ENCODE measurements around the gene PHACTR3. TPM values are rescaled to one million over a fixed set of nuclear protein-coding genes. Genes with fewer than 3 reads are reported as not detected.

PHACTR3 gene
- total and polyA plus RNA-seq, 5 donors, result 2.8 to 14.5 (median 4.7) TPM

GRCh38 chr20:59767656-59768055, 163.3 kb downstream of the PHACTR3 start:
- Histone ChIP-seq H3K27ac (ENCODE audit: low read length) (no peak overlapping the region), H3K27me3 (ENCODE audit: control insufficient read depth, insufficient read depth) (no peaks in the 10 kb centered on the region), H3K4me1 (ENCODE audit: control insufficient read depth, insufficient read depth, low read length) (no peaks in the 10 kb centered on the region), H3K4me3 (ENCODE audit: low read length) (no peak overlapping the region), H3K9me3 (ENCODE audit: control insufficient read depth, low read length) (no peaks in the 10 kb centered on the region)
- DNase-seq (no peak), ATAC-seq (no peak)
- intact Hi-C loops (cut with DNase I), result no loop called here

- intact Hi-C loops (cut with DNase I), result no loop called here
- Histone ChIP-seq H3K27ac (ENCODE audit: low read length) (no peak overlapping the region), H3K4me1 (ENCODE audit: control insufficient read depth, insufficient read depth, low read length) (no peaks in the 10 kb centered on the region), H3K9me3 (ENCODE audit: control insufficient read depth, low read length) (no peaks in the 10 kb centered on the region), H3K27me3 (ENCODE audit: control insufficient read depth, insufficient read depth) (no peaks in the 10 kb centered on the region), H3K4me3 (ENCODE audit: low read length) (no peak overlapping the region)
- 76% methylated on average over 3 of the region's 3 CpGs for WGBS
- ATAC-seq, result no peak
- DNase-seq, result no peak
These were observed 165.9 kb downstream of the PHACTR3 start for GRCh38 chr20:59770270-59770669.

GRCh38 chr20:59770851-59771250, 166.5 kb downstream of the PHACTR3 start:
- ATAC-seq, result no peak
- intact Hi-C loops (cut with DNase I), result no loop called here
- H3K4me1 ChIP-seq (ENCODE audit: control insufficient read depth, insufficient read depth, low read length), result no peaks in the 10 kb centered on the region
- H3K27me3 ChIP-seq (ENCODE audit: control insufficient read depth, insufficient read depth), result no peaks in the 10 kb centered on the region
- no peak overlapping the region for H3K27ac ChIP-seq (ENCODE audit: low read length)
- WGBS, result 82% methylated on average over 7 of the region's 7 CpGs
- H3K9me3 ChIP-seq (ENCODE audit: control insufficient read depth, low read length), result no peaks in the 10 kb centered on the region
- DNase-seq, result no peak
- no peak overlapping the region for H3K4me3 ChIP-seq (ENCODE audit: low read length)

GRCh38 chr20:59771506-59772372, 167.4 kb downstream of the PHACTR3 start:
- 58% methylated on average over 11 of the region's 11 CpGs for WGBS

GRCh38 chr20:59772373-59772705, 168.0 kb downstream of the PHACTR3 start:
- intact Hi-C loops (cut with DNase I), result no loop called here
- Histone ChIP-seq H3K9me3 (ENCODE audit: control insufficient read depth, low read length) (no peaks in the 10 kb centered on the region), H3K27ac (ENCODE audit: low read length) (no peak overlapping the region), H3K4me3 (ENCODE audit: low read length) (no peak overlapping the region), H3K27me3 (ENCODE audit: control insufficient read depth, insufficient read depth) (no peaks in the 10 kb centered on the region), H3K4me1 (ENCODE audit: control insufficient read depth, insufficient read depth, low read length) (no peaks in the 10 kb centered on the region)
- WGBS, result 52% methylated on average over 6 of the region's 6 CpGs
- no peak for DNase-seq
- ATAC-seq, result no peak

More at GRCh38 chr20:59771506-59772372, 167.4 kb downstream of the PHACTR3 start:
- no peaks in the 10 kb centered on the region for H3K9me3 ChIP-seq (ENCODE audit: control insufficient read depth, low read length)
- no peaks in the 10 kb centered on the region for H3K27me3 ChIP-seq (ENCODE audit: control insufficient read depth, insufficient read depth)
- ATAC-seq, result peak; percentile 12 to 32
- H3K27ac ChIP-seq (ENCODE audit: low read length), result no peak overlapping the region
- DNase-seq, result peak in 1 of 3 donors; percentile 62
- intact Hi-C loops (cut with DNase I), result no loop called here
- no peaks in the 10 kb centered on the region for H3K4me1 ChIP-seq (ENCODE audit: control insufficient read depth, insufficient read depth, low read length)
- H3K4me3 ChIP-seq (ENCODE audit: low read length), result no peak overlapping the region

GRCh38 chr20:59772931-59773913, 168.9 kb downstream of the PHACTR3 start:
- no peak for DNase-seq
- H3K9me3 ChIP-seq (ENCODE audit: control insufficient read depth, low read length), result no peaks in the 10 kb centered on the region
- ATAC-seq, result no peak
- H3K4me3 ChIP-seq (ENCODE audit: low read length), result no peak overlapping the region
- H3K27ac ChIP-seq (ENCODE audit: low read length), result no peak overlapping the region
- 87% methylated on average over 21 of the region's 21 CpGs for WGBS
- no peaks in the 10 kb centered on the region for H3K27me3 ChIP-seq (ENCODE audit: control insufficient read depth, insufficient read depth)
- no peaks in the 10 kb centered on the region for H3K4me1 ChIP-seq (ENCODE audit: control insufficient read depth, insufficient read depth, low read length)
- intact Hi-C loops (cut with DNase I), result no loop called here

GRCh38 chr20:59774204-59774641, 169.9 kb downstream of the PHACTR3 start:
- H3K9me3 ChIP-seq (ENCODE audit: control insufficient read depth, low read length), result no peaks in the 10 kb centered on the region
- no peaks in the 10 kb centered on the region for H3K27me3 ChIP-seq (ENCODE audit: control insufficient read depth, insufficient read depth)
- WGBS, result 86% methylated on average over 17 of the region's 17 CpGs
- ATAC-seq (no peak), DNase-seq (no peak)
- no peak overlapping the region for H3K27ac ChIP-seq (ENCODE audit: low read length)
- H3K4me3 ChIP-seq (ENCODE audit: low read length), result no peak overlapping the region
- intact Hi-C loops (cut with DNase I), result no loop called here
- no peaks in the 10 kb centered on the region for H3K4me1 ChIP-seq (ENCODE audit: control insufficient read depth, insufficient read depth, low read length)

GRCh38 chr20:59774921-59775686, 170.8 kb downstream of the PHACTR3 start:
- no peak overlapping the region for H3K4me3 ChIP-seq (ENCODE audit: low read length)
- no peaks in the 10 kb centered on the region for H3K9me3 ChIP-seq (ENCODE audit: control insufficient read depth, low read length)
- DNase-seq (no peak), ATAC-seq (no peak)
- no peaks in the 10 kb centered on the region for H3K4me1 ChIP-seq (ENCODE audit: control insufficient read depth, insufficient read depth, low read length)
- no peak overlapping the region for H3K27ac ChIP-seq (ENCODE audit: low read length)
- no peaks in the 10 kb centered on the region for H3K27me3 ChIP-seq (ENCODE audit: control insufficient read depth, insufficient read depth)
- intact Hi-C loops (cut with DNase I), result no loop called here
- WGBS, result 71% methylated on average over 23 of the region's 23 CpGs

GRCh38 chr20:59775687-59776055, 171.3 kb downstream of the PHACTR3 start:
- Histone ChIP-seq H3K4me3 (ENCODE audit: low read length) (no peak overlapping the region), H3K4me1 (ENCODE audit: control insufficient read depth, insufficient read depth, low read length) (no peaks in the 10 kb centered on the region), H3K27me3 (ENCODE audit: control insufficient read depth, insufficient read depth) (no peaks in the 10 kb centered on the region), H3K9me3 (ENCODE audit: control insufficient read depth, low read length) (no peaks in the 10 kb centered on the region), H3K27ac (ENCODE audit: low read length) (no peak overlapping the region)
- ATAC-seq (no peak), DNase-seq (no peak)
- 86% methylated on average over 4 of the region's 4 CpGs for WGBS
- intact Hi-C loops (cut with DNase I), result no loop called here

GRCh38 chr20:59776059-59776603, 171.8 kb downstream of the PHACTR3 start:
- intact Hi-C loops (cut with DNase I), result no loop called here
- Histone ChIP-seq H3K4me3 (ENCODE audit: low read length) (no peak overlapping the region), H3K9me3 (ENCODE audit: control insufficient read depth, low read length) (no peaks in the 10 kb centered on the region), H3K27ac (ENCODE audit: low read length) (no peak overlapping the region), H3K27me3 (ENCODE audit: control insufficient read depth, insufficient read depth) (no peaks in the 10 kb centered on the region), H3K4me1 (ENCODE audit: control insufficient read depth, insufficient read depth, low read length) (no peaks in the 10 kb centered on the region)
- DNase-seq (no peak), ATAC-seq (no peak)
- WGBS, result 53% methylated on average over 8 of the region's 8 CpGs

Measured in right cardiac atrium (tissue), 5 donors.